Measurements from ENCODE around the gene CUTA. TPM values are rescaled to one million over a fixed set of nuclear protein-coding genes. Genes with fewer than 3 reads are reported as not detected.

CUTA gene
- total RNA-seq, result 100 to 1,000 TPM in 3 of 6 experiments, 10 to 100 TPM in 3; 81.4 to 114 (median 97.4) TPM
- long read RNA-seq, transcript CUTA-203 (6 exons, 937 nt), result minor isoform, 13 of 63 reads
- long read RNA-seq, transcript CUTA-210 (6 exons, 769 nt), result major isoform, 22 of 63 reads
- long read RNA-seq, transcript CUTA-205 (5 exons, 1,054 nt), result minor isoform, 8 of 63 reads
- long read RNA-seq, transcript CUTA-214 (6 exons, 661 nt), result minor isoform, 15 of 63 reads
- long read RNA-seq, partial matches to known transcripts, result 1 of 63 reads
- long read RNA-seq, other reads (novel, unspliced or antisense), result 3 of 63 reads

- Histone ChIP-seq H3K9me3 (no peaks in the 10 kb centered on the region), H3K27ac (peak within 1 kb of the TSS; percentile 87 to 92 (median 90)), H3K27me3 (no peaks in the 10 kb centered on the region), H3K36me3 (peaks cover 0 to 14% (median 2%) of the 10 kb centered on the region in 4 donors), H3K4me3 (peak within 1 kb of the TSS; percentile 64 to 76 (median 70)), H3K4me1 (peaks cover 0 to 13% (median 3%) of the 10 kb centered on the region in 4 donors)
- DNase-seq (peak; percentile 99 to 100 (median 100)), ATAC-seq (peak; percentile 92 to 96 (median 96))
- intact Hi-C loops (cut with DNase I), result no loop called here
- 5% methylated on average over 5 of the region's 51 CpGs for WGBS (ENCODE audit: insufficient coverage, low coverage, low lambda C conversion rate, missing lambda C conversion rate)
- peak; percentile 55 for TF ChIP-seq POLR2A (IDR thresholded peaks at IDR 0.05)
- TF ChIP-seq CTCF (IDR thresholded peaks at IDR 0.05), result peak in 3 of 4 donors; percentile 19 to 27 (median 24)
Observed at GRCh38 chr6:33417903-33418689, at the start of gene CUTA. CUTA (minus strand) TSS chr6:33418107; CDS start chr6:33418000, 107 bp downstream.

DNA sequence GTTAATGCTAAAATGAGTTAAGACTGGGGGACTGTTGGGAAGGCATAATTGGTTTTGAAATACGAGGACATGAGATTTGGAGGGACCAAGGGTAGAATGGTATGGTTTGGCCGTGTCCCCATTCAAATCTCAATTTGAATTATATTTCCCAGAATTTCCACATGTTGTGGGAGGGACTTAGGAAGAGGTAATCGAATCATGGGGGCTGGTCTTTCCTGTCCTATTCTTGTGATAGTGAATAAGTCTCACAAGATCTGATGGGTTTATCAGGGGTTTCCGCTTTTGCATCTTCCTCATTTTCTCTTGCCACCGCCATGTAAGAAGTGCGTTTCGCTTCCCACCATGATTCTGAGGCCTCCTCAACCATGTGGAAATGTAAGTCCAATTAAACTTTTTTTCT lies 49.2 kb upstream of the CUTA start:
- H3K9me3 ChIP-seq, result no peaks in the 10 kb centered on the region
- no peaks in the 10 kb centered on the region for H3K36me3 ChIP-seq
- no peak for ATAC-seq
- H3K27ac ChIP-seq, result no peak overlapping the region
- no peak overlapping the region for H3K4me3 ChIP-seq
- no peaks in the 10 kb centered on the region for H3K4me1 ChIP-seq
- WGBS (ENCODE audit: insufficient coverage, low coverage, low lambda C conversion rate, missing lambda C conversion rate), result 62% methylated on average over 7 of the region's 7 CpGs
- intact Hi-C loops (cut with DNase I), result no loop called here
- no peaks in the 10 kb centered on the region for H3K27me3 ChIP-seq
- no peak for TF ChIP-seq CTCF (IDR thresholded peaks at IDR 0.05)
- no peak for TF ChIP-seq POLR2A (IDR thresholded peaks at IDR 0.05)
- no peak for DNase-seq

- Histone ChIP-seq H3K4me3 (no peak overlapping the region), H3K36me3 (no peaks in the 10 kb centered on the region), H3K9me3 (no peaks in the 10 kb centered on the region), H3K4me1 (no peaks in the 10 kb centered on the region), H3K27me3 (no peaks in the 10 kb centered on the region), H3K27ac (no peak overlapping the region)
- intact Hi-C loops (cut with DNase I), result no loop called here
- DNase-seq (no peak), ATAC-seq (no peak)
- WGBS (ENCODE audit: insufficient coverage, low coverage, low lambda C conversion rate, missing lambda C conversion rate), result 86% methylated on average over 2 of the region's 4 CpGs
- no peak for TF ChIP-seq POLR2A (IDR thresholded peaks at IDR 0.05)
- TF ChIP-seq CTCF (IDR thresholded peaks at IDR 0.05), result no peak
Observed at GRCh38 chr6:33466075-33466735, 48.3 kb upstream of the CUTA start.

DNA sequence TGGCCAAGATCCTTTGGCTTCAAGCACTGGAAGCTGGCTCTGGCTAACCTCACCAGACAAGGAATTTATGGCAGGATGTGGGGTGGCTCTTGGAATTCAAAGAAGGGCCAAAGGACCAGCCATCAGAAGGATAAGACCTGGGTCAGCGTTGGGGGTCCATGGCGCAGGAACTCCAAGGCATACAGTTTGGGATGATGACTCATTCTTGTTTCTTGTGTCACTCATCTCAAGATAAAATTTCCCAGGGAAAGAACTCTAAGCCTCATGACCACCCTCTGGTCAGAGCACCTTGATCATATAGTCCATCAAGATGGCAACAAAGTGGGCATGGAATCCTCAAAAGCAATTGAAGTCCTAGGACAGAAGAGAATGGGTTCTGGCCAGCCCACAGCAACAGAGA lies 41.3 kb upstream of the CUTA start:
- Histone ChIP-seq H3K9me3 (no peaks in the 10 kb centered on the region), H3K36me3 (no peaks in the 10 kb centered on the region), H3K27me3 (no peaks in the 10 kb centered on the region), H3K4me3 (no peak overlapping the region), H3K4me1 (peaks cover 0 to 5% (median 0%) of the 10 kb centered on the region in 4 donors), H3K27ac (no peak overlapping the region)
- WGBS (ENCODE audit: insufficient coverage, low coverage, low lambda C conversion rate, missing lambda C conversion rate), result 92% methylated on average over 2 of the region's 2 CpGs
- TF ChIP-seq POLR2A (IDR thresholded peaks at IDR 0.05) (no peak), CTCF (IDR thresholded peaks at IDR 0.05) (no peak)
- ATAC-seq (no peak), DNase-seq (no peak)
- intact Hi-C loops (cut with DNase I), result no loop called here

Data from right lobe of liver (tissue), 6 donors.